ENCODE data around the gene SLC25A39.
"Not testable (repeated sequence)": the region's sequence is repeated elsewhere in the genome, so short reads cannot be mapped to it uniquely, and the experiment has no call there.

Gene SLC25A39

GRCh38 chr17:44333371-44333770 is 8.7 kb upstream of the SLC25A39 start:
- no peak for DNase-seq

GRCh38 chr17:44331249-44331760 is 6.7 kb upstream of the SLC25A39 start:
- DNase-seq = peak; percentile 71 to 76

- not testable (repeated sequence) for DNase-seq
Measured at GRCh38 chr17:44330263-44330662, 5.6 kb upstream of the SLC25A39 start.

GRCh38 chr17:44329516-44329915 is 4.9 kb upstream of the SLC25A39 start:
- DNase-seq = not testable (repeated sequence)

- DNase-seq = no peak
Measured at GRCh38 chr17:44327715-44328449, 3.3 kb upstream of the SLC25A39 start.

GRCh38 chr17:44326861-44327444 is 2.3 kb upstream of the SLC25A39 start:
- DNase-seq = peak; percentile 78 to 79

- DNase-seq = no peak
Measured at GRCh38 chr17:44324092-44324570, 492 bp downstream of the SLC25A39 start.

- no peak for DNase-seq
Measured at GRCh38 chr17:44323359-44324091, 1.1 kb downstream of the SLC25A39 start.

- DNase-seq = no peak
Measured at GRCh38 chr17:44322236-44322895, 2.3 kb downstream of the SLC25A39 start.

- DNase-seq = no peak
Measured at GRCh38 chr17:44321246-44322120, 3.1 kb downstream of the SLC25A39 start.

- no peak for DNase-seq
Measured at GRCh38 chr17:44320066-44320465, 4.6 kb downstream of the SLC25A39 start.

GRCh38 chr17:44318077-44318892 is 6.3 kb downstream of the SLC25A39 start:
- DNase-seq = no peak

- no peak for DNase-seq
Measured at GRCh38 chr17:44317545-44317944, 7.1 kb downstream of the SLC25A39 start.

- DNase-seq = no peak
Measured at GRCh38 chr17:44315760-44316731, 8.6 kb downstream of the SLC25A39 start.

GRCh38 chr17:44314869-44315661 is 9.6 kb downstream of the SLC25A39 start:
- peak; percentile 34 to 40 for DNase-seq

- no peak for DNase-seq
Measured at GRCh38 chr17:44314524-44314868, 10.1 kb downstream of the SLC25A39 start.

- DNase-seq = no peak
Measured at GRCh38 chr17:44314031-44314430, 10.6 kb downstream of the SLC25A39 start.

- no peak for DNase-seq
Measured at GRCh38 chr17:44312396-44313104, 12.1 kb downstream of the SLC25A39 start.
